WERI-Rb-1 (cell line): ENCODE data around the gene LPAR1.
"Not testable (repeated sequence)": the region's sequence is repeated elsewhere in the genome, so short reads cannot be mapped to it uniquely, and the experiment has no call there.

Experiments
- DNase-seq: peaks from one replicate; pipeline ENCODE4 v3.0.0-alpha.2; 2020
- H3K27ac ChIP-seq: fragments of 250-450 bp; sonication (Bioruptor Pico); 2 replicates; pipeline ENCODE4 v1.5.1; 2020; ENCODE audit warnings: mild to moderate bottlenecking, moderate library complexity
- H3K27me3 ChIP-seq: fragments of 250-450 bp; sonication (Bioruptor Pico); 2 replicates; pipeline ENCODE4 v1.5.1; 2021; ENCODE audit warnings: mild to moderate bottlenecking, low read depth, moderate library complexity; ENCODE audit not compliant: insufficient read depth, severe bottlenecking
- H3K36me3 ChIP-seq: fragments of 250-450 bp; sonication (Bioruptor Pico); 2 replicates; pipeline ENCODE4 v1.5.1; 2020; ENCODE audit warnings: mild to moderate bottlenecking, moderate library complexity
- H3K4me3 ChIP-seq: 2 replicates; pipeline ENCODE4 v1.5.1; 2011; ENCODE audit warnings: low read depth, mild to moderate bottlenecking, control low read depth, low read length
- H3K9me3 ChIP-seq: fragments of 250-450 bp; sonication (Bioruptor Pico); 2 replicates; pipeline ENCODE4 v1.5.1; 2021; ENCODE audit warnings: mild to moderate bottlenecking, moderate library complexity; ENCODE audit not compliant: severe bottlenecking
- CTCF ChIP-seq: IDR thresholded peaks from 2 replicates; pipeline ENCODE4 v1.5.1; 2011; ENCODE audit warnings: low read depth, mild to moderate bottlenecking, control low read depth, inconsistent platforms, low read length

Gene LPAR1

GRCh38 chr9:111063332-111063731 is 25.1 kb upstream of the LPAR1 start:
- no peak for DNase-seq
- no peak for TF ChIP-seq CTCF
- H3K9me3 ChIP-seq = no peaks in the 10 kb centered on the region
- H3K27ac ChIP-seq = no peak overlapping the region
- H3K27me3 ChIP-seq = peaks cover 94% of the 10 kb centered on the region
- H3K4me3 ChIP-seq = no peak overlapping the region
- H3K36me3 ChIP-seq = no peaks in the 10 kb centered on the region

- no peaks in the 10 kb centered on the region for H3K9me3 ChIP-seq
- H3K27me3 ChIP-seq = peaks cover 96% of the 10 kb centered on the region
- H3K27ac ChIP-seq = no peak overlapping the region
- DNase-seq = no peak
- no peak overlapping the region for H3K4me3 ChIP-seq
- no peaks in the 10 kb centered on the region for H3K36me3 ChIP-seq
- no peak for TF ChIP-seq CTCF
Measured at GRCh38 chr9:111058166-111058565, 19.9 kb upstream of the LPAR1 start.

- no peak for TF ChIP-seq CTCF
- Histone ChIP-seq H3K36me3 (no peaks in the 10 kb centered on the region), H3K9me3 (no peaks in the 10 kb centered on the region), H3K4me3 (no peak overlapping the region), H3K27ac (no peak overlapping the region), H3K27me3 (peaks cover 93% of the 10 kb centered on the region)
- DNase-seq = no peak
Measured at GRCh38 chr9:111056538-111056937, 18.3 kb upstream of the LPAR1 start.

GRCh38 chr9:111052791-111053190 is 14.5 kb upstream of the LPAR1 start:
- Histone ChIP-seq H3K36me3 (no peaks in the 10 kb centered on the region), H3K27ac (no peak overlapping the region), H3K9me3 (no peaks in the 10 kb centered on the region), H3K4me3 (no peak overlapping the region), H3K27me3 (peaks cover 87% of the 10 kb centered on the region)
- DNase-seq = no peak
- TF ChIP-seq CTCF = no peak

GRCh38 chr9:111051400-111051799 is 13.1 kb upstream of the LPAR1 start:
- Histone ChIP-seq H3K36me3 (no peaks in the 10 kb centered on the region), H3K9me3 (peaks cover 6% of the 10 kb centered on the region), H3K27me3 (peaks cover 81% of the 10 kb centered on the region), H3K4me3 (no peak overlapping the region), H3K27ac (no peak overlapping the region)
- DNase-seq = no peak
- TF ChIP-seq CTCF = no peak

GRCh38 chr9:111050819-111051218 is 12.5 kb upstream of the LPAR1 start:
- no peak for TF ChIP-seq CTCF
- Histone ChIP-seq H3K36me3 (no peaks in the 10 kb centered on the region), H3K27me3 (peaks cover 81% of the 10 kb centered on the region), H3K27ac (no peak overlapping the region), H3K9me3 (peaks cover 6% of the 10 kb centered on the region), H3K4me3 (no peak overlapping the region)
- no peak for DNase-seq

- not testable (repeated sequence) for H3K27ac ChIP-seq, H3K36me3 ChIP-seq, H3K4me3 ChIP-seq, DNase-seq, H3K9me3 ChIP-seq
- peaks cover 66% of the 10 kb centered on the region for H3K27me3 ChIP-seq
Measured at GRCh38 chr9:111047287-111047686, 9.0 kb upstream of the LPAR1 start.
